GM21515 (cell line): ENCODE measurements around the gene TMEM139.
A peak's percentile ranks its signal among the peaks of the same experiment; 100 is the strongest.
"Not testable (repeated sequence)": the region's sequence is repeated elsewhere in the genome, so short reads cannot be mapped to it uniquely, and the experiment has no call there.

Source experiments
- ATAC-seq: cut with Tn5 transposase; IDR thresholded peaks from one replicate; pipeline ENCODE4 v1.9.1; 2021; ENCODE audit not compliant: unreplicated experiment

TMEM139 gene

GRCh38 chr7:143287935-143288826 lies 3.4 kb downstream of the TMEM139 start, which contains the start of gene CASP2:
Gene CASP2 (plus strand): TSS chr7:143288351. CDS start chr7:143288456, 105 bp downstream.
- peak; percentile 91 for ATAC-seq

DNA sequence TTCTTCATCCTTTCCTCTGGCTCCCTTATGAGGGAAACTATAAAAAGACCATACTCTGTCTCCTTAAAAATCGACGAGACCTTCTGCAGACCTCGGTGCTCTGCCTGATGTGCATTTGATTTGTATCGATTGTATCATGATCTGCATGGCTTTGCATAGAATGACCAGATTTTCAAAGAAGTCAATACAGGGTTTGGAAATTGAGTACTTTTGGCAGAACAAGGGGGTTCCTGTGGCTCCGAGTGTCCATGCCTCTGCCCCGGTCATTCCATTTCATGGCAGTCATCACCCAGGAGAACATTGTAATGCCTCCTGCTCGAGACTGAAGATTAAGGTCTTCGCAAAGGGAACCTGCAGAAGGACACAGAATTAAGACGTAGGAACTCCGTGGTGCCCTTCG lies 4.1 kb downstream of the TMEM139 start:
- peak; percentile 2 for ATAC-seq

- no peak for ATAC-seq
These were observed 4.7 kb downstream of the TMEM139 start for GRCh38 chr7:143289421-143289820.

GRCh38 chr7:143289888-143290287 lies 5.1 kb downstream of the TMEM139 start:
- ATAC-seq: not testable (repeated sequence)

DNA sequence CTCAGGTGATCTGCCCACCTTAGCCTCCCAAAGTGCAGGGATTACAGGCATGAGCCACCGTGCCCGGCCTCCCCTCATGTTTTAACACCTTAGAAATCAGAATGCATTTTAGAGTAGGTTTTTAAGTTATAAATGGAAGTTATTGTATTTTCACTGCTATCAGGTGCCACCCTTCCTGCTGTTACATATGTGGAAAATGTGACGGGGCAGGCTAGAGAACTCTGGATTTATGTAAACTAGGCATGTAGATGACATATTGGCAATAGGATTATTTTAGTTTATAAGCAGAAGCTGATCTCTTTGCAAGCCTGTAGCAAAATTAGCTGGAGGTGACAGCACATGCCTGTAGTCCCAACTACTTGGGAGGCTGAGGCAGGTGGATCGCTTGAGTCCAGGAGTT lies 5.5 kb downstream of the TMEM139 start:
- ATAC-seq: no peak

DNA sequence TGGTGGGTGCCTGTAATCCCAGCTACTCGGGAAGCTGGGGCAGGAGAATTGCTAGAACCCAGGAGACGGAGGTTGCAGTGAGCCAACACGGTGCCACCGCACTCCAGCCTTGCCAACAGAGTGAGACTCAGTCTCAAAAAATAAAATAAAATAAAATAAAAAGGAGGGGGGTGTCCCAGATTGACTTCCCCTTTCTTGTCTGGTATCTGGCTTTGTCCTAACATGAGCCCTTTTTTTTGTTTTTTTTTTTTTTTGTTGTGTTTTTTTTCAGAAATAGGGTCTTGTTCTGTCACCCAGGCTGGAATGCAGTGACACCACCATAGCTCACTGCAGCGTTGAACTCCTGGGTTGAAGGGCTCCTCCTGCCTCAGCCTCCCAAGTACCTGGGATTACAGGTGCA lies 8.1 kb downstream of the TMEM139 start:
- no peak for ATAC-seq

DNA sequence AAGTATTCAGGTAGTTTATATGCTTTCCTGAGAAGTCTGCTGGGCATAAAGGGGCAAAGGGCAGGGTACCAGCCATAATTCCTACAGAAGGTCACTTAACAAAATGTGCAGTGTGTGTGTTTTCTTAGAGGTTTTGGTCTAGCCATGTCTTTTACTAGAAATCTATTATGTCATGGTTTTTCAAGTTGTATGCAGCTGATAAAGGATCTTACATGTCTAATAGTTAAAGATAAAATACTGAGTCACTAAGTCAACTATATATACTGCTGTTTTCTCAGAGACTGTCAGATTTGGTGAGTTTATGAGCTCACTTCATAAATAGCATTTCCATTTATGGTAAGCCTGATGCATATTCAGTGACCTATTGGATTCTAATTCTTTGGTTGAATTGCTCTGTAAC lies 11.1 kb downstream of the TMEM139 start:
- ATAC-seq: no peak

GRCh38 chr7:143296686-143297085 lies 11.9 kb downstream of the TMEM139 start:
- ATAC-seq: no peak

- ATAC-seq: no peak
These were observed 14.6 kb downstream of the TMEM139 start for GRCh38 chr7:143299346-143299745.

GRCh38 chr7:143299840-143300239 lies 15.1 kb downstream of the TMEM139 start:
- no peak for ATAC-seq

- ATAC-seq: no peak
These were observed 16.5 kb downstream of the TMEM139 start for GRCh38 chr7:143300959-143301935.

GRCh38 chr7:143303733-143304132 lies 19.0 kb downstream of the TMEM139 start:
- no peak for ATAC-seq

- no peak for ATAC-seq
These were observed 20.2 kb downstream of the TMEM139 start for GRCh38 chr7:143304938-143305337.

DNA sequence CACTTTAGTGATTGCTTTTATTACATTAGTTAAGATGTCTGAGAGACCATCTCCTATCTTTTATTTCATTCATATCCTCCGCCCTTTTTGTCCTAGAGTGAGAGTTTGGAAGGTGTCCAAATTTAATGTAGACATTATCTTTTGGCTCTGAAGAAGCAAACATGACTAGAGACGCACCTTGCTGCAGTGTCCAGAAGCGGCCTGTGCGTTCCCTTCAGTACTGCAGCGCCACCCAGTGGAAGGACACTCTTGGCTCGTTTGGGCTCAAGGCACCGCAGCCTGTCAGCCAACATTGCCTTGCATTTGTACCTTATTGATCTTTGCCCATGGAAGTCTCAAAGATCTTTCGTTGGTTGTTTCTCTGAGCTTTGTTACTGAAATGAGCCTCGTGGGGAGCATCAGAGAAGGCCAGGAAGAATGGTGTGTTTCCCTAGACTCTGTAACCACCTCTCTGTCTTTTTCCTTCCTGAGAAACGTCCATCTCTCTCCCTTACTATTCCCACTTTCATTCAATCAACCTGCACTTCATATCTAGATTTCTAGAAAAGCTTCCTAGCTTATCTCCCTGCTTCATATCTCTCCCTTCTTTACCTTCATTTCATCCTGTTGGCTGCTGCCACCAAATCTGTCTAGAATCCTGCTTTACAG lies 20.8 kb downstream of the TMEM139 start:
- no peak for ATAC-seq

DNA sequence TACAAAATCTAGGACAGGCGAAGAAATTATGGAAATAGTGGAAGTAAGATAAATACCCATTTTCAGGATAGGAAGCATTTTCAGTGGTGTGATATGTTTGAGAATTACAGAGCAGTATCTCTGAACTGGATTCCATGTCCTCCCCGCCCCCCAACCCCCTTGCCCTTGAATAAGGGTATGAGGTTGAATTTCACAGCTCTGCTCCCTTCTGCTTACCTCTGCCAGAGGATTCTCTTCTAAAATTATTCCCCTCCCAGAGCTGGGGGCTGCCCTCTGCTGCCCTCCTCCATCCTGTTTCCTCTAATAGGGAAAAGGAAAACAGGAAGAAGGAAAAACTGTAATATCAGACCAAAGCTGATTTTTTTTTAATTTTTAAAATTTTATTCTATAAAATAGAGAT lies 23.9 kb downstream of the TMEM139 start:
- no peak for ATAC-seq

- ATAC-seq: no peak
These were observed 29.4 kb downstream of the TMEM139 start for GRCh38 chr7:143314127-143314526.

- no peak for ATAC-seq
These were observed 31.0 kb downstream of the TMEM139 start, which contains the start of gene CLCN1 for GRCh38 chr7:143315776-143316175. Gene CLCN1 (plus strand): TSS chr7:143316111. CDS start chr7:143316213, 102 bp downstream.

DNA sequence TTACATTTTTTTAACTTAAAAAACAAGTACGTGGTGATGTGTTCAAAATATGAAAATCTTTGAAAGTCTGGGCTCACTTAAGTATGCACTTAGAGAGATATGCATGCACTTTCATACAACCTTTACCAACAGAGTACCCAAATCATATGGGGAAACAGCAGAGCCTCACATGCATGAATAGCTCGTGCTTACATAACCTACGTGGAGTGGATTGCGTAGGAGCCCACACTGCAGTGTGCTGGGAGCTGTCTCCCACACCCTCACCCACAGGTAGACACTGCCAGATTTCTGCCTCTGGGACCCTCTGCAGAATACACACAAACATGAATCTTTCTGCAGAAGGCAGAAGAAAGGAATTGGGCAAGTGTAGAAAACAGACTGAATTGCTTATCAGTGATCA lies 31.7 kb downstream of the TMEM139 start:
- ATAC-seq: no peak

- ATAC-seq: no peak
These were observed 33.9 kb downstream of the TMEM139 start for GRCh38 chr7:143318661-143319060.

DNA sequence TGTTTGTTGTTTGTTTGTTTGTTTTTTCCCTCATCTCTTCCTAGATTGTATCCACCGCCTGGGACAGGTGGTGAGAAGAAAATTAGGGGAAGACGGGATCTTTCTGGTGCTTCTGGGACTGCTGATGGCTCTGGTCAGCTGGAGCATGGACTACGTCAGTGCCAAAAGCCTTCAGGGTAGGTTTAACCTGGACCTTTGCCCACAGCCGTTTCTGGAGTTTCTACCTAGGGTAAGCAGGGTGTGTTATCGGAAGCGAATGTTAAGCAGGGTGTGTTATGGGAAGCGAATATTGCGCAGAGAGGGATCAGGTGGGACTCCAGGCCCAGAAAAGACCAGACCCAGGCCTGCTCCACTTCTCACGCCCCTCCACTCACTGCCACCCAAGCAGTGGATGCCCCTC lies 35.9 kb downstream of the TMEM139 start:
- no peak for ATAC-seq

- ATAC-seq: no peak
These were observed 36.5 kb downstream of the TMEM139 start for GRCh38 chr7:143321242-143321641.
